ENCODE results near the gene NUPR2. TPM values are rescaled to one million over a fixed set of nuclear protein-coding genes. Genes with fewer than 3 reads are reported as not detected.
"Not testable (repeated sequence)": the region's sequence is repeated elsewhere in the genome, so short reads cannot be mapped to it uniquely, and the experiment has no call there.

NUPR2 gene
- total RNA-seq, 1 experiment from 2014 or later, result not detected

DNA sequence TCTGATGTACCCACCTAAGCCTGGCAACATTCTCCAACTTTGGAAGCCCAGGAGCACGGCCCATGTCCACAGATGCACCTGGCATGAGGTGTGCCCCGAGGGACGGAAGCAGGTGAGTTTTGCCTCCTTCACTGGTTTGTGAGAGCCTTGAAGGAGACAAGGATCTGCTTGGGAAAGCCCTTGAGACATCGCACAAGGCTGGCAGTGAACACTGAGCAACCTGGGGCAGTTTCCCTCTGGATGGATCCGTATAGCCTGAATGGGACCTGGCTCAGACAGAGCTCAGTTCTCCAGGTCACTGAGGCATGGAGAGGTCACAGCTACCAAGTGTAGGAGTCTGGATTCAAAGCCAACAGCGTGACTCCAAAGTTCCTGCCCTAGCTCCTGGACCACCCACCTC is 8.8 kb upstream of the NUPR2 start:
- ATAC-seq, result no peak
- RAD21 ChIA-PET (ENCODE audit: low non-redundant PET in 1 of 2, low total read pairs in 2 of 2, uncharacterized antibody in 2 of 2, unreplicated experiment in 2 of 2), result no interaction called here
- no peak overlapping the region for H3K9ac ChIP-seq (ENCODE audit: low read length)
- H2AFZ ChIP-seq (ENCODE audit: low read depth, low read length, poor library complexity, severe bottlenecking), result no peak overlapping the region
- H3K36me3 ChIP-seq (ENCODE audit: control insufficient read depth in 1 of 2, insufficient read depth in 2 of 2, low read length in 2 of 2), result no peaks in the 10 kb centered on the region
- no peaks in the 10 kb centered on the region for H4K20me1 ChIP-seq (ENCODE audit: insufficient read depth)
- H3K27ac ChIP-seq (ENCODE audit: low read depth, low read length), result no peak overlapping the region
- no peaks in the 10 kb centered on the region for H3K79me2 ChIP-seq (ENCODE audit: insufficient read depth, low read length)
- H3K4me3 ChIP-seq (replicated peaks in 1 of 2; ENCODE audit: low read depth in 1 of 2, low read length in 2 of 2), result no peak overlapping the region
- H3K9me2 ChIP-seq (ENCODE audit: insufficient read depth), result no peaks in the 10 kb centered on the region
- CTCF ChIA-PET, result no interaction called here
- intact Hi-C loops (cut with micrococcal nuclease), result no loop called here
- no peaks in the 10 kb centered on the region for H3K27me3 ChIP-seq (ENCODE audit: insufficient read depth, low read length)
- POLR2A ChIA-PET, result no interaction called here
- H3K4me2 ChIP-seq (ENCODE audit: low read length), result no peak overlapping the region
- DNase-seq (ENCODE audit: low read depth, low spot score), result no peak
- H3K9me3 ChIP-seq (ENCODE audit: control insufficient read depth in 1 of 2, insufficient read depth in 1 of 2, low read depth in 1 of 2, low read length in 2 of 2), result no peaks in the 10 kb centered on the region
- TF ChIP-seq EZH2phosphoT487 (IDR thresholded peaks at IDR 0.05; ENCODE audit: borderline replicate concordance) (no peak), CBX3 (IDR thresholded peaks at IDR 0.05; ENCODE audit: low read depth) (no peak)
- no TSS peak for BruUV-seq (replicated peaks)
- no peaks in the 10 kb centered on the region for H3K4me1 ChIP-seq (ENCODE audit: control insufficient read depth in 1 of 2, insufficient read depth in 2 of 2, low read length in 2 of 2)

DNA sequence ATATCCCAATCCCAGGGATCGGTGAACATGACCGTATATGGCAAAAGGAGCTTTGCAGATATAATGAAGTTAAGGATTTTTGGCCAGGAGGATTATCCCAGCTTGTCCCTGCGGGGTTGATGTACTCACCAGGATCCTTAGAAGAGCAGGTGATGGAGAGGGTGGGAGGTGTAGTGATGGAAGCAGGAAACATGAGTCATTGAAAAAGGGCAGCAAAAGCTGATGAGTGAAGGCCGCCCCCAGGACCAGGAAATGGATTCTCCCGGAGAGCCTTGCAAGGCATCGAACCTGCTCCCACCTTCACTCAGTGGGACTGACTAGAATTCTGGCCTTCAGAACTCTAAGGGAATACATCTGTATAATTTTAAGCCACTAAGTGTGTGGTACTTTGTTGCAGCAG is 5.2 kb upstream of the NUPR2 start:
- POLR2A ChIA-PET, result no interaction called here
- H3K4me3 ChIP-seq (replicated peaks in 1 of 2; ENCODE audit: low read depth in 1 of 2, low read length in 2 of 2), result no peak overlapping the region

DNA sequence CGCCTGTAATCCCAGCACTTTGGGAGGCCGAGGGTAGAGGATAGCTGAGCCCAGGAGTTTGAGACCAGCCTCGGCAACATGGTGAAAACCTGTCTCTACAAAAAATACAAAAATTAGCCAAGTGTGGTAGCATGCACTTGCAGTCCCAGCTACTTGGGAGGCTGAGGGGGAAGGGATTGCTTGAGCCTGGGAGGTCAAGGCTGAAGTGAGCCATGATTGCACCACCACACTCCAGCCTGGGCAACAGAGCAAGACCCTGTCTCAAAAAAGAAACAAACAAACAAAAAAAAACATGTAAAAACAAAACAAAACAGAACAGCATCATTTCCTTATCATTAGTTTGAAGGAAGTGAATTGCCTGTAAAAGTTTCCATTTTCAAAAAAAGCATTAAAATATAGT is 4.0 kb downstream of the NUPR2 start:
- H2AFZ ChIP-seq (ENCODE audit: low read depth, low read length, poor library complexity, severe bottlenecking); H3K9me2 ChIP-seq (ENCODE audit: insufficient read depth); H3K4me1 ChIP-seq (ENCODE audit: control insufficient read depth in 1 of 2, insufficient read depth in 2 of 2, low read length in 2 of 2); H3K4me2 ChIP-seq (ENCODE audit: low read length); CTCF ChIA-PET; H3K4me3 ChIP-seq (replicated peaks in 1 of 2; ENCODE audit: low read depth in 1 of 2, low read length in 2 of 2); POLR2A ChIA-PET; H3K79me2 ChIP-seq (ENCODE audit: insufficient read depth, low read length); RAD21 ChIA-PET (ENCODE audit: low non-redundant PET in 1 of 2, low total read pairs in 2 of 2, uncharacterized antibody in 2 of 2, unreplicated experiment in 2 of 2); ATAC-seq; H3K27ac ChIP-seq (ENCODE audit: low read depth, low read length); intact Hi-C loops (cut with micrococcal nuclease); H3K36me3 ChIP-seq (ENCODE audit: control insufficient read depth in 1 of 2, insufficient read depth in 2 of 2, low read length in 2 of 2); DNase-seq (ENCODE audit: low read depth, low spot score); H3K9me3 ChIP-seq (ENCODE audit: control insufficient read depth in 1 of 2, insufficient read depth in 1 of 2, low read depth in 1 of 2, low read length in 2 of 2); H3K27me3 ChIP-seq (ENCODE audit: insufficient read depth, low read length); BruUV-seq (replicated peaks); H3K9ac ChIP-seq (ENCODE audit: low read length); H4K20me1 ChIP-seq (ENCODE audit: insufficient read depth): not testable (repeated sequence)

More for the DNA sequence above, 5.2 kb upstream of the NUPR2 start:
- H3K9ac ChIP-seq (ENCODE audit: low read length), result no peak overlapping the region
- DNase-seq (ENCODE audit: low read depth, low spot score) (no peak), ATAC-seq (no peak)
- H3K4me2 ChIP-seq (ENCODE audit: low read length), result no peak overlapping the region
- TF ChIP-seq, protein P1, sequence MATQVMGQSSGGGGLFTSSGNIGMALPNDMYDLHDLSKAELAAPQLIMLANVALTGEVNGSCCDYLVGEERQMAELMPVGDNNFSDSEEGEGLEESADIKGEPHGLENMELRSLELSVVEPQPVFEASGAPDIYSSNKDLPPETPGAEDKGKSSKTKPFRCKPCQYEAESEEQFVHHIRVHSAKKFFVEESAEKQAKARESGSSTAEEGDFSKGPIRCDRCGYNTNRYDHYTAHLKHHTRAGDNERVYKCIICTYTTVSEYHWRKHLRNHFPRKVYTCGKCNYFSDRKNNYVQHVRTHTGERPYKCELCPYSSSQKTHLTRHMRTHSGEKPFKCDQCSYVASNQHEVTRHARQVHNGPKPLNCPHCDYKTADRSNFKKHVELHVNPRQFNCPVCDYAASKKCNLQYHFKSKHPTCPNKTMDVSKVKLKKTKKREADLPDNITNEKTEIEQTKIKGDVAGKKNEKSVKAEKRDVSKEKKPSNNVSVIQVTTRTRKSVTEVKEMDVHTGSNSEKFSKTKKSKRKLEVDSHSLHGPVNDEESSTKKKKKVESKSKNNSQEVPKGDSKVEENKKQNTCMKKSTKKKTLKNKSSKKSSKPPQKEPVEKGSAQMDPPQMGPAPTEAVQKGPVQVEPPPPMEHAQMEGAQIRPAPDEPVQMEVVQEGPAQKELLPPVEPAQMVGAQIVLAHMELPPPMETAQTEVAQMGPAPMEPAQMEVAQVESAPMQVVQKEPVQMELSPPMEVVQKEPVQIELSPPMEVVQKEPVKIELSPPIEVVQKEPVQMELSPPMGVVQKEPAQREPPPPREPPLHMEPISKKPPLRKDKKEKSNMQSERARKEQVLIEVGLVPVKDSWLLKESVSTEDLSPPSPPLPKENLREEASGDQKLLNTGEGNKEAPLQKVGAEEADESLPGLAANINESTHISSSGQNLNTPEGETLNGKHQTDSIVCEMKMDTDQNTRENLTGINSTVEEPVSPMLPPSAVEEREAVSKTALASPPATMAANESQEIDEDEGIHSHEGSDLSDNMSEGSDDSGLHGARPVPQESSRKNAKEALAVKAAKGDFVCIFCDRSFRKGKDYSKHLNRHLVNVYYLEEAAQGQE (IDR thresholded peaks at IDR 0.05; ENCODE audit: low read depth), result no peak
- TF ChIP-seq POLR2AphosphoS5 (IDR thresholded peaks at IDR 0.05; ENCODE audit: low read depth, low read length), result no peak
- TF ChIP-seq CEBPB (IDR thresholded peaks at IDR 0.05; ENCODE audit: low read depth), result no peak
- TF ChIP-seq EZH2 (IDR thresholded peaks at IDR 0.05), result no peak
- no peak for TF ChIP-seq ZFX (IDR thresholded peaks at IDR 0.05)
- TF ChIP-seq SRF (IDR thresholded peaks at IDR 0.05; ENCODE audit: low read depth), result no peak
- no peak for TF ChIP-seq CBX3 (IDR thresholded peaks at IDR 0.05; ENCODE audit: low read depth)
- TF ChIP-seq SIN3A (IDR thresholded peaks at IDR 0.05; ENCODE audit: low read depth), result no peak
- TF ChIP-seq POLR2A (IDR thresholded peaks at IDR 0.05; ENCODE audit: borderline replicate concordance, extremely low read depth, insufficient read depth, insufficient read length), result no peak
- intact Hi-C loops (cut with micrococcal nuclease), result no loop called here
- H4K20me1 ChIP-seq (ENCODE audit: insufficient read depth), result no peaks in the 10 kb centered on the region
- ChIA-PET CTCF (no interaction called here), RAD21 (ENCODE audit: low non-redundant PET in 1 of 2, low total read pairs in 2 of 2, uncharacterized antibody in 2 of 2, unreplicated experiment in 2 of 2) (no interaction called here)
- no TSS peak for BruUV-seq (replicated peaks)
- H3K9me2 ChIP-seq (ENCODE audit: insufficient read depth), result no peaks in the 10 kb centered on the region
- no peak overlapping the region for H2AFZ ChIP-seq (ENCODE audit: low read depth, low read length, poor library complexity, severe bottlenecking)
- no peaks in the 10 kb centered on the region for H3K4me1 ChIP-seq (ENCODE audit: control insufficient read depth in 1 of 2, insufficient read depth in 2 of 2, low read length in 2 of 2)
- no peaks in the 10 kb centered on the region for H3K9me3 ChIP-seq (ENCODE audit: control insufficient read depth in 1 of 2, insufficient read depth in 1 of 2, low read depth in 1 of 2, low read length in 2 of 2)
- H3K36me3 ChIP-seq (ENCODE audit: control insufficient read depth in 1 of 2, insufficient read depth in 2 of 2, low read length in 2 of 2), result no peaks in the 10 kb centered on the region
- H3K27me3 ChIP-seq (ENCODE audit: insufficient read depth, low read length), result no peaks in the 10 kb centered on the region
- no peaks in the 10 kb centered on the region for H3K79me2 ChIP-seq (ENCODE audit: insufficient read depth, low read length)
- no peak overlapping the region for H3K27ac ChIP-seq (ENCODE audit: low read depth, low read length)

All from HCT116 (cell line).